ENCODE results near the gene GMFB.

The GMFB gene

GRCh38 chr14:54488646-54489317 is at the start of gene GMFB:
Gene GMFB, minus strand, starts transcription at chr14:54488980. Its CDS starts 53 bp downstream, at chr14:54488927.
- DNase-seq (ENCODE audit: low read depth, low spot score): peak; percentile 74

DNA sequence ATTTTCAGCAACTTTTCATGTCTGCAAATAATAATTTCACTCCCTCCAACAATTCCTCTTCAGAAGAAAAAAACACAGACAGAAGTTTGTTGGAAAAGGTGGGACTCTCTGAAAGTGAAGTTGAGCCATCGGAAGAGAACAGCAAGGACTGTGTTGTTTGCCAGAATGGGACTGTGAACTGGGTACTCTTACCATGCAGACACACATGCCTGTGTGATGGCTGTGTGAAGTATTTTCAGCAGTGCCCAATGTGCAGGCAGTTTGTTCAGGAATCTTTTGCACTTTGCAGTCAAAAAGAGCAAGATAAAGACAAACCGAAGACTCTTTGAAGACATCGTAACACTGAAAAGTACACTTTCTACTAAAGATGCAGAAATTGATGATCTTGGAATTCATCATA is 49.3 kb upstream of the GMFB start:
- DNase-seq (ENCODE audit: low read depth, low spot score): no peak

DNA sequence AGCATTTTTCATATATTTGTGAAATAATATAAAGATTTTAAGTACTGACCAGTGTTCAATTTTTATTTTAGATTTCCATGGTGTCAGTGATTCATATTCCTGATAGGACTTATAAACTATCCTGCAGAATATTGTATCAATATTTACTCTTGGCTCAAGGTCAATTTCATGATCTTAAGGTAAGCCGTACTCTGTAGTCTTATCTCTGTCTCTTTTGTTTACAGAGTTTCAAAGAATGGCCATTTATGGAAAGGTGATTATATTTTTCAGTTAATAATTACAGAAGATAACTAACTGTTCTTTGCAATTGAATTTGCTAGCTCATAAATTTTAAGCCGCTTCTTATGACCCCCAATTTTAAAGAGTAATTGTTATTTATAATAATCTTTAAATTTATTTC is 48.9 kb upstream of the GMFB start:
- DNase-seq (ENCODE audit: low read depth, low spot score): no peak

DNA sequence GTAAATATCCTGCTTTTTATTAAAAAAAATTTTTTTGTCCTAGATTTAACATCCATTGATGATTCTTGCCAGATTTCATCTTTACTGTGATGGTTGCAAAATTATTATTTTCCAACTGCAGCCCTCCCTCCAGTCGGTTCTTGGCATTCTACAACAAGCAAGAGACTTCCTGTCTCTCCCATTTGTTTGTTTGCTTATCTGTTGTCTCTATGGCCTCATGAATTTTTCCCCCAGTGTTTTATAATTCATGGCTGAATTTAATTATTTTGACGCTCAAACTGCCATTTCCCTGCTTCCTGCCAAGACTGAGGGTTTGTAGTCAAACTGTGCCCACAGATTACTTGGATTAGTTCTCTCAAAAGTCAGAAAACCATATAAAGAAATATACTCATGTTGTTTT is 46.9 kb upstream of the GMFB start:
- no peak for DNase-seq (ENCODE audit: low read depth, low spot score)

- no peak for DNase-seq (ENCODE audit: low read depth, low spot score)
These were observed 46.3 kb upstream of the GMFB start for GRCh38 chr14:54535126-54535525.

GRCh38 chr14:54533100-54533499 is 44.3 kb upstream of the GMFB start:
- DNase-seq (ENCODE audit: low read depth, low spot score): no peak

GRCh38 chr14:54532111-54533012 is 43.6 kb upstream of the GMFB start:
- no peak for DNase-seq (ENCODE audit: low read depth, low spot score)

DNA sequence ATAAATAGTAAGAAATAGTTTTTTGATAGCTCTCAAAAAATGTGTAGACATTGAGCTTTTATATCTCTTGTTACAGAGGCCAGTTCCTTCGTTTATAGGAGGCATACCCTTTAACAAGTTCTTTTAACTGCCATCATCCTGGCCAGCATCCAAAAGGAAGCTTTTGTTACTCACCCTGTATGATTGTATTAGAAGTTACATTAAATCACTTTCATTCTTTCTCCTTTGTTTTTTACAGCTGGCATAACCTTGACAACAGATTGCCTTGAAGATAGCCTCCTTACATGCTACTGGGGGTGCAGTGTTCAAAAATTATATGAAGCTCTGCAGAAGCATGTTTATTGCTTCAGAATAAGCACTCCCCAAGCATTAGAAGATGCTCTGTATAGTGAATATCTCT is 41.0 kb upstream of the GMFB start:
- no peak for DNase-seq (ENCODE audit: low read depth, low spot score)

- DNase-seq (ENCODE audit: low read depth, low spot score): no peak
These were observed 40.2 kb upstream of the GMFB start for GRCh38 chr14:54528973-54529372.

DNA sequence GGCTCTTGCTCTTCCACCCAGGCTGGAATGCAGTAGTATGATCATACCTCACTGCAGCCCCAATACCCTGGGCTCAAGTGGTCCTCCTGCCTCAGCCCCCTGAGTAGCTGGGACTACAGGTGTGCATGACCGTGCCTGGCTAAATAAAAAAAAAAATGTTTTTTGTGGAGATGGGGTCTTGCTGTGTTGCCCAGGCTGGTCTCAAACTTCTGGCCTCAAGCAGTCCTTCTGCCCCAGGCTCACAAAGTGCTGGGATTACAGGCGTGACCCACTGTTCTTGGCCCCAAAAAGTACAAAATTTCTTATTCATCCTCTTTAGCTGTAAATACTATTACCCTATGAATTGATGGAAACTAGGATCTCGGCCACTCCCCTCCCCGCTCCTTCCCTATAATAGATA is 35.6 kb upstream of the GMFB start:
- DNase-seq (ENCODE audit: low read depth, low spot score): no peak

DNA sequence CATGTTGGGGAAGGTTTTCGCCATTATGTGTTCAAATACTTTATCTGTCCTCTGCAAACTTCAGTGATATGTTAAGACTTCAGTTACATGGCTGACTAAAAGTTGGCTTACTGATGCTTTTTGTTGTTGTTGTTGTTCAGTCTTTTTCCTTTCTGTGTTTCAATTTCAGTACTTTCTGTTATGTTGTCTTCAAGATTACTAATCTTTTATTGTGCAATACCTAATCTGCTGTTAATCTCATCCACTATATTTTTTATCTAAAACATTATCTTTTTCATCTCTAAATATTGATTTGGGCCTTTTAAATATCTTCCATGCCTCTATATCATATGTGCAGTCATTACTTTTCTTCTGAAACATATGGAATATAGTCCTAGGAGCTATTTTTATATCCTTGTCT is 27.9 kb upstream of the GMFB start:
- DNase-seq (ENCODE audit: low read depth, low spot score): no peak

DNA sequence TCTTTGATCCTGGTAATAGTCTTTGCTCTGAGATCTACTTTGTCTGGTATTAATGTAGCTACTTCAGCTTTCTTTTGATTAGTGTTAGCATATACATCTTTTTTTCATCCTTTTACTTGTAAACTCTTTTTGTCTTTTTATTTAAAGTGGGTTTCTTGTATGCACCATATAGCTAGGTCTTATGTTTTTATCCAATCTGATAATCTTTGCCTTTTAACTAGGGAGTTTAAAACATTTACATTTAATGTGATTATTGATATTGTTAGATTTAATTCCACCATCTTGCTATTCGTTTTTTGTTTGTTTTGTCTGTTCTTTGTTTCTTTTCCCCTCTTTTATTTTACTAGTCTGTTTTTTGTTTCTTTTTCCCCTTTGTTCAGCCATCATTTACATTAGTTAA is 26.9 kb upstream of the GMFB start:
- DNase-seq (ENCODE audit: low read depth, low spot score): no peak

- DNase-seq (ENCODE audit: low read depth, low spot score): no peak
These were observed 23.6 kb upstream of the GMFB start for GRCh38 chr14:54512393-54512792.

GRCh38 chr14:54509546-54510501 is 21.0 kb upstream of the GMFB start, which contains the start of gene CGRRF1:
Gene CGRRF1, plus strand, starts transcription at chr14:54509906. Its CDS starts 54 bp downstream, at chr14:54509960.
- DNase-seq (ENCODE audit: low read depth, low spot score): peak; percentile 91

DNA sequence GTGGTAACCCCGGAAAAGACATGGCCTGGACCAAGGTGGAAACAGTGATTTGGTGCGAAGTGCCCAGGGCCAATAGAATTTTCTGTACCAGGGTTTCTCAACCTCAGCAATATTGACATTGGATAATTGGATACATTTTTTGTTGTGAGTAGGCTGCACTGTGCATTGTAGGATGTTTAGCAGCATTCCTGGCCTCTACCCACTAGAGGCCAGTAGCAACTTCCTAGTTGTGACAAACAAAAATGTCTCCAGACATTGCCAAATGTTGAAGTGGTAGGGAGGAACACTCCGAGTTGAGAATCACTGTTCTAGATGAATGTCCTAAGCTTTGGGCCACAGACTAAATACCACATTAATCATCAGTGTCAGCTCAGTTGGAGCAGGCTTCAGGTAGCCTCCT is 14.7 kb upstream of the GMFB start:
- no peak for DNase-seq (ENCODE audit: low read depth, low spot score)

DNA sequence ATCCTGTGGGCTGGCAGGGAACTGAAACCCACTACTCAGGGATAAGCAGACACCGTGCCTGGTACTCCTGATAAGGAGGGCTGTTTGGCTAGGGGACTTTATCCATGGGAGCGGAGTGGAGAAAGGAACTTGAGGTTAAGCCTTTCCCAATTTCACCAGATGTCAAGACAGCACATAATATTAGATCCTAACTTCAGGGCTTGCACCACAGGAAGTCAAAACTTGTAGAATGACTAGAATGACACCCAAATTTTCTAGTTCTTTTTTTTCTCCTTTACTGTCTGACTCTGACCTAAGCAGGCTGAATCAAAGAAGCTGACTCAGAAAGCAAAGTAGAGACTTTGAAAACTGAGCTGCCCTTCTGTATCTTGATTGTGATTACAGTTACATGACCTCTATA is 13.8 kb upstream of the GMFB start:
- no peak for DNase-seq (ENCODE audit: low read depth, low spot score)

DNA sequence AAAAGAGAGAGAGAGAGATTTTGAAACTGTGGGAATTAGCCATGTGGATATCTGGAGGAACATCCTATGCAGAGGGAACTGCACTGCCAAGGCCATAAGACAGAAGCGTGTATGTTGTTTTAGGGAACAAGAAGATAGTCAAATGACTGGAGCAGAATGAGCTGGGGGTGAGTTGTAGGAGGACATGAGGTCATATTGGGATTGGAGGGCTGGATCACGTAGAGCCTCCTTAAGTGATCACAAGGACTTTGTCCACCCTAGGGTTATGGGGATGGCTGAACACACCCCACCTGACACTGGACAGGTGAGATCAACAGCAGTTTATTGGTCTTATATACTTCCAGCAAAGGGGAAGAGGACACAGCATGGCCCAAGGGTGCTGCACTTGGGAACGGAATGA is 12.7 kb upstream of the GMFB start:
- no peak for DNase-seq (ENCODE audit: low read depth, low spot score)

DNA sequence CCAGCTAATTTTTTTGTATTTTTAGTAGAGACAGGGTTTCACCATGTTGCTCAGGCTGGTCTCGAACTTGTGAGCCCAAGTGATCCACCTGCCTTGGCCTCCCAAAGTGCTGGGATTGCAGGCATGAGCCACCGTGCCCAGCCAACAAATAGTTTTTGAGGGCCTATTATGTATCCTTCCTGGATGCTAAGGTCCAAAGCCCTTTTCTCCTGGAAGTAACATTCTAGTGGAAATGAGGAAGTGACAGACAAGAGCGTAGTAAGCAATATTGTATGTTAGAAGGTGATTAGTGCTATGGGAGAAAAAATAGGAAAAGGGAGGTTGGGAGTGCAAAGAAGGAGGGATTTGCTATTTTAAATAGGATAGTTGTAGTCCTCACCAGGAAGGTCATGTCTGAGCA is 12.0 kb upstream of the GMFB start:
- DNase-seq (ENCODE audit: low read depth, low spot score): no peak

DNA sequence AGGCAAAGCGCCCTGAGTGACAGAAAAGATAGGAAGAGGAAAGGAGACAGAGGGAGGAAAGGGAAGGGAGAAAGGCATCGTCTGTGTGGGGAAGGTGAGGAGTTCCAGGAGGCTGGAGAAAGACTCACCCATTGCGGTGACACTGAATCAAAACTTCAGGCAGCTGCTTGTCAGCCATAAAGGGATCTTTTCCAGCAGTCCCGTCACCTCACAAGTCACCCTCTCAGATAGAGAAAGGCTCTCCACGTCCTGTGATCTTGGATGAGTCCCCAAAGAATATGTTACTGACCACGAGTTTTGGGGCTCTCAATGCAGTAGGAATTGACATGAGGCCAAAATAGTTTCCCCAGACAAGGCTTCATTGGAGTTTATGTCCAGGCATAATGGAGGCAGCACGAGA is 9.8 kb upstream of the GMFB start:
- no peak for DNase-seq (ENCODE audit: low read depth, low spot score)

DNA sequence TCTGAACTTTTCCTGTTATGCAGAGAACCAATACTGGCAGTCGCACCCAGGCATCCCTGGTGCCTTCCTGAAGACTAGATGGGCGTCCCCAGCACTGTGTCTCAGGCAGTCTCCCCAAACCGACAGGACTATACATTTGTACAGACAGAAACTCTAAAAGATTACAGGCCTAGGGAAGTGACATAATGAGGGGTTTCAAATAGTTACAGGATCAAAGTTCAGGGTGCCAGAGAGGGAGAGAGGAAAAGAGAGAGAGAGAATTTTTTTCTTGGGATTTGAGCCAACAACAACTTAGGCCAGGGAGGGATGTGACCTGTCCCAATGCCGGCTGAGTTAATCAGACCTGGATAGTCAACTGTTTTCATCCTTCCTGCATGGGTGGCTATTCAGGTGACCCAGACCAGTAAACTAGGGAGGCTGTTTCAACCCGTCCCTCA is 9.3 kb upstream of the GMFB start:
- no peak for DNase-seq (ENCODE audit: low read depth, low spot score)

- DNase-seq (ENCODE audit: low read depth, low spot score): no peak
These were observed 8.4 kb upstream of the GMFB start for GRCh38 chr14:54497224-54497623.

DNA sequence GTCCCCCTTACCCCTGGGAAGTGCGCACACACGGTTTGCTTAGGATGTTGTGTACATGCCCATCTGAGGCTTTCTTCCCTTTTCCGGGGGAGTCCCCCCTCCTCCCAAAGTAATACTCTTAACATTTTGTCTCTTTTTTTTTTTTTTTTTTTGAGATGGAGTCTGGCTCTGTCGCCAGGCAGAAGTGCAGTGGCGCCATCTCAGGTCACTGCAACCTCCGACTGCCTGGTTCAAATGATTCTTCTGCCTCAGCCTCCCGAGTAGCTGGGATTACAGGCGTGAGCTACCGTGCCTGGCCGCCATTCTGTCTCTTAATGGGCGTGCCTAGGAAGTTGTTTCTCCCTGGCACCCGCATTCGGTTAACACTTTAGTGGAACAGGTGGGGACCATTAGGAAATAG is 4.5 kb upstream of the GMFB start:
- DNase-seq (ENCODE audit: low read depth, low spot score): no peak
